SU-DHL-6 (cell line): ENCODE data around the gene NFATC3.

ENCODE experiments used
- CTCF ChIP-seq: fragments of 200-600 bp; sonication (generic); IDR thresholded peaks from one replicate; pipeline ENCODE4 v1.5.1; 2017; ENCODE audit warnings: antibody characterized with exemption, mild to moderate bottlenecking, low read length, moderate library complexity; ENCODE audit not compliant: insufficient read depth, poor library complexity, severe bottlenecking
- EZH2phosphoT487 ChIP-seq: fragments of 200-600 bp; sonication (generic), shearing (Covaris generic); conservative IDR thresholded peaks from 2 replicates; pipeline ENCODE4 v1.6.1; 2018; ENCODE audit warnings: mild to moderate bottlenecking, antibody characterized with exemption, low read length, moderate library complexity, mixed read lengths

GRCh38 chr16:68233835-68234187 is 148.6 kb downstream of the NFATC3 start:
- TF ChIP-seq CTCF (no peak), EZH2phosphoT487 (no peak)
